GM18517 (cell line): ENCODE measurements around the gene DIP2B.
A peak's percentile ranks its signal among the peaks of the same experiment; 100 is the strongest.

Experiments
- ATAC-seq: cut with Tn5 transposase; IDR thresholded peaks from one replicate; pipeline ENCODE4 v1.9.1; 2021; ENCODE audit warnings: mild to moderate bottlenecking, moderate library complexity; ENCODE audit not compliant: unreplicated experiment

The DIP2B gene

GRCh38 chr12:50572760-50573159 is 68.0 kb downstream of the DIP2B start:
- ATAC-seq, result no peak

GRCh38 chr12:50573271-50573670 is 68.5 kb downstream of the DIP2B start:
- no peak for ATAC-seq

- ATAC-seq, result no peak
Measured at GRCh38 chr12:50574601-50575348, 70.0 kb downstream of the DIP2B start.

- ATAC-seq, result no peak
Measured at GRCh38 chr12:50579757-50580267, 75.0 kb downstream of the DIP2B start.

- ATAC-seq, result no peak
Measured at GRCh38 chr12:50580436-50580835, 75.7 kb downstream of the DIP2B start.

- no peak for ATAC-seq
Measured at GRCh38 chr12:50581226-50582184, 76.7 kb downstream of the DIP2B start.

GRCh38 chr12:50584135-50584534 is 79.3 kb downstream of the DIP2B start:
- ATAC-seq, result no peak

GRCh38 chr12:50589650-50590435 is 85.1 kb downstream of the DIP2B start:
- no peak for ATAC-seq

- ATAC-seq, result no peak
Measured at GRCh38 chr12:50590869-50591268, 86.1 kb downstream of the DIP2B start.

- no peak for ATAC-seq
Measured at GRCh38 chr12:50595667-50596066, 90.9 kb downstream of the DIP2B start.

- ATAC-seq, result peak; percentile 86
Measured at GRCh38 chr12:50597200-50598195, 92.7 kb downstream of the DIP2B start.

GRCh38 chr12:50598321-50598862 is 93.6 kb downstream of the DIP2B start:
- ATAC-seq, result no peak

GRCh38 chr12:50599366-50600095 is 94.7 kb downstream of the DIP2B start:
- no peak for ATAC-seq

GRCh38 chr12:50600364-50600763 is 95.6 kb downstream of the DIP2B start:
- no peak for ATAC-seq

- ATAC-seq, result no peak
Measured at GRCh38 chr12:50603817-50604639, 99.2 kb downstream of the DIP2B start.

GRCh38 chr12:50604640-50604920 is 99.8 kb downstream of the DIP2B start:
- no peak for ATAC-seq

- no peak for ATAC-seq
Measured at GRCh38 chr12:50606675-50607375, 102.0 kb downstream of the DIP2B start.
